ENCODE results near the gene MYADM. TPM values are rescaled to one million over a fixed set of nuclear protein-coding genes. Genes with fewer than 3 reads are reported as not detected.
A peak's percentile ranks its signal among the peaks of the same experiment; 100 is the strongest.

The MYADM gene
- 16.2 and 17.4 TPM in 2 replicates for total RNA-seq

DNA sequence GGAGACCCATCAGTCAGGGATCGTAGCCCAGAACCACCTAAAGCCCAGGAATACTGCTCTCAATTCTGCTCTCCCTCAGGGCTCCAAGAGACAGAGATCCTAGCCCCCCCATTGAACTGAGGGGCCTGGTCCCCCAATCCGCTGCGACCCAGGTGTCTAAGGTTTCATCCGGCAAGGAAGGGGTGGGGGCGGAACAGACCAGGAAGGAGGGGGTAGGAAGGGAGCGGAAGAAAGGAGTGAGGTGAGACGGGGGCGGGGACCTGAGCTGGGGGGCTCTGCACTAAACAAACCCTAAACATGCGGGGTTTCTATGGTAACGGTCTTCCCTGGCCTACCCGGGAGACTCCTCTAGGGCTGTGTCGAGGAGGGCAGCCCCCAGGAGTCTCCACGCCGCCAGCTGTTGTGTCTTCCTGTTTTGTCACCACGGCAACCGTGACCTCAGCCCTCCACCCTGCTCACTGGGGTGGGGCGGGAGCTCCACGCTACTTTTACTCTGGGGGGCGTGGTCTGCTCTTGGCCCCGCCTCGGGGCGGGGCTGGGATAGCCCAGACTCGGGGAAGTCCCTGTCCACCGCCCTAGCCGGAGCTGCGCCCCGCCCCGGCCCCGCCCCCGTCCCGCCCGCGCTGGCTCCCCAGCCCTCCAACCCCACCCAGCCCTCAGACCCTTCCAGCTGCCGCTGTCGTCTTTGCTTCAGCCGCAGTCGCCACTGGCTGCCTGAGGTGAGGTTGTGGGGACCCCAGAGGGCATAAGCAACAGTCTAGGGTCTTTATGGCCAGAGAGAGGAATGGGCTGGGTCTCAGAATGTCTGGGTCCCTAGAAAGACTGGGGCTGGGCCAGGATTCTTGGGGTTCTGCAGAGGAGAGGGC, at the start of gene MYADM:
Gene MYADM (plus strand): TSS at position 659 of the 866 bp plus-strand sequence. CDS start 5,647 bp downstream, outside the sequence.
- H3K79me2 ChIP-seq (ENCODE audit: insufficient read depth, low read length) = peaks cover 29% of the 10 kb centered on the region
- peak within 1 kb of the TSS; percentile 98 for H3K27ac ChIP-seq (ENCODE audit: low read depth, low read length)
- H3K4me2 ChIP-seq (ENCODE audit: insufficient read depth, low read length) = peak within 1 kb of the TSS; percentile 91
- peak within 1 kb of the TSS; percentile 84 for H3K4me3 ChIP-seq (ENCODE audit: insufficient read depth, low read length)
- peaks cover 11% of the 10 kb centered on the region for H4K20me1 ChIP-seq (ENCODE audit: insufficient read depth, low read length)
- TF ChIP-seq, protein P1, sequence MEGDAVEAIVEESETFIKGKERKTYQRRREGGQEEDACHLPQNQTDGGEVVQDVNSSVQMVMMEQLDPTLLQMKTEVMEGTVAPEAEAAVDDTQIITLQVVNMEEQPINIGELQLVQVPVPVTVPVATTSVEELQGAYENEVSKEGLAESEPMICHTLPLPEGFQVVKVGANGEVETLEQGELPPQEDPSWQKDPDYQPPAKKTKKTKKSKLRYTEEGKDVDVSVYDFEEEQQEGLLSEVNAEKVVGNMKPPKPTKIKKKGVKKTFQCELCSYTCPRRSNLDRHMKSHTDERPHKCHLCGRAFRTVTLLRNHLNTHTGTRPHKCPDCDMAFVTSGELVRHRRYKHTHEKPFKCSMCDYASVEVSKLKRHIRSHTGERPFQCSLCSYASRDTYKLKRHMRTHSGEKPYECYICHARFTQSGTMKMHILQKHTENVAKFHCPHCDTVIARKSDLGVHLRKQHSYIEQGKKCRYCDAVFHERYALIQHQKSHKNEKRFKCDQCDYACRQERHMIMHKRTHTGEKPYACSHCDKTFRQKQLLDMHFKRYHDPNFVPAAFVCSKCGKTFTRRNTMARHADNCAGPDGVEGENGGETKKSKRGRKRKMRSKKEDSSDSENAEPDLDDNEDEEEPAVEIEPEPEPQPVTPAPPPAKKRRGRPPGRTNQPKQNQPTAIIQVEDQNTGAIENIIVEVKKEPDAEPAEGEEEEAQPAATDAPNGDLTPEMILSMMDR (IDR thresholded peaks at IDR 0.05; ENCODE audit: extremely low read depth, low read depth, low read length) = no peak
- H3K9me3 ChIP-seq (ENCODE audit: low read depth, low read length) = no peaks in the 10 kb centered on the region
- peak; percentile 100 for DNase-seq (ENCODE audit: insufficient read length, low spot score, missing footprints)
- no peaks in the 10 kb centered on the region for H3K27me3 ChIP-seq (ENCODE audit: insufficient read depth, low read length)
- peaks cover 15% of the 10 kb centered on the region for H3K4me1 ChIP-seq (ENCODE audit: insufficient read depth, low read length)
- H2AFZ ChIP-seq (ENCODE audit: low read length) = peak within 1 kb of the TSS; percentile 41
- H3K36me3 ChIP-seq (ENCODE audit: insufficient read depth, low read length) = peaks cover 4% of the 10 kb centered on the region

GRCh38 chr19:53818756-53819155, 48.9 kb upstream of the MYADM start:
- no peaks in the 10 kb centered on the region for H3K36me3 ChIP-seq (ENCODE audit: insufficient read depth, low read length)
- TF ChIP-seq, protein P1 (IDR thresholded peaks at IDR 0.05; ENCODE audit: extremely low read depth, low read depth, low read length) = no peak
- no peaks in the 10 kb centered on the region for H3K79me2 ChIP-seq (ENCODE audit: insufficient read depth, low read length)
- no peak overlapping the region for H3K4me2 ChIP-seq (ENCODE audit: insufficient read depth, low read length)
- H4K20me1 ChIP-seq (ENCODE audit: insufficient read depth, low read length) = no peaks in the 10 kb centered on the region
- peaks cover 3% of the 10 kb centered on the region for H3K27me3 ChIP-seq (ENCODE audit: insufficient read depth, low read length)
- H3K27ac ChIP-seq (ENCODE audit: low read depth, low read length) = no peak overlapping the region
- H3K4me1 ChIP-seq (ENCODE audit: insufficient read depth, low read length) = peaks cover 2% of the 10 kb centered on the region
- H3K9me3 ChIP-seq (ENCODE audit: low read depth, low read length) = no peaks in the 10 kb centered on the region
- H3K4me3 ChIP-seq (ENCODE audit: insufficient read depth, low read length) = no peak overlapping the region
- no peak for DNase-seq (ENCODE audit: insufficient read length, low spot score, missing footprints)
- H2AFZ ChIP-seq (ENCODE audit: low read length) = no peak overlapping the region

DNA sequence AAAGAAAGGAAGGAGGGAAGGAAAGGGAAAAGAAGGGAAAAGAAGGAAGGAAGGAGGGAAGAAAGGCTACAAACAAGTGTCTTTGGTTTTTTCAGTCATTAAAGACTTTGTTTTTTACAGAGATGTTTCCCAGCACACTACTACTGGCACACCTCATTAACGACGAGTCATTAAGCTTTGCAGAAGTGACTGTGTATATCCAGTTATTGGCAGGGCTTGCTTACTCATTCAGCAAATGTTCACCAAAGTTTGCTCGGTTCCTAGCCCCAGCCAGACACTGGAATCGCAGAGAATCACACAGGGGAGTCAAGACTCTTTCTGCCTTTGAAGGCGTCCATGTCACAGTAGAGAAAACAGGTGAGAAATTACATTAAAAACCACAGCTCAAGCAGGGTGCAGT, 47.8 kb upstream of the MYADM start:
- no peaks in the 10 kb centered on the region for H3K4me1 ChIP-seq (ENCODE audit: insufficient read depth, low read length)
- H3K27ac ChIP-seq (ENCODE audit: low read depth, low read length) = no peak overlapping the region
- H3K36me3 ChIP-seq (ENCODE audit: insufficient read depth, low read length) = no peaks in the 10 kb centered on the region
- H4K20me1 ChIP-seq (ENCODE audit: insufficient read depth, low read length) = no peaks in the 10 kb centered on the region
- H3K9me3 ChIP-seq (ENCODE audit: low read depth, low read length) = no peaks in the 10 kb centered on the region
- no peak overlapping the region for H3K4me3 ChIP-seq (ENCODE audit: insufficient read depth, low read length)
- H3K27me3 ChIP-seq (ENCODE audit: insufficient read depth, low read length) = peaks cover 3% of the 10 kb centered on the region
- DNase-seq (ENCODE audit: insufficient read length, low spot score, missing footprints) = no peak
- no peak overlapping the region for H3K4me2 ChIP-seq (ENCODE audit: insufficient read depth, low read length)
- H3K79me2 ChIP-seq (ENCODE audit: insufficient read depth, low read length) = no peaks in the 10 kb centered on the region
- TF ChIP-seq, protein P1 (IDR thresholded peaks at IDR 0.05; ENCODE audit: extremely low read depth, low read depth, low read length) = no peak
- no peak overlapping the region for H2AFZ ChIP-seq (ENCODE audit: low read length)

GRCh38 chr19:53823380-53824120, 44.1 kb upstream of the MYADM start:
- Histone ChIP-seq H3K4me3 (ENCODE audit: insufficient read depth, low read length) (no peak overlapping the region), H3K36me3 (ENCODE audit: insufficient read depth, low read length) (no peaks in the 10 kb centered on the region)
- TF ChIP-seq, protein P1 (IDR thresholded peaks at IDR 0.05; ENCODE audit: extremely low read depth, low read depth, low read length) = no peak

More at GRCh38 chr19:53823380-53824120, 44.1 kb upstream of the MYADM start:
- H3K4me1 ChIP-seq (ENCODE audit: insufficient read depth, low read length) = no peaks in the 10 kb centered on the region
- H3K27ac ChIP-seq (ENCODE audit: low read depth, low read length) = no peak overlapping the region
- peaks cover 3% of the 10 kb centered on the region for H3K27me3 ChIP-seq (ENCODE audit: insufficient read depth, low read length)
- no peak overlapping the region for H2AFZ ChIP-seq (ENCODE audit: low read length)
- DNase-seq (ENCODE audit: insufficient read length, low spot score, missing footprints) = no peak
- no peaks in the 10 kb centered on the region for H3K79me2 ChIP-seq (ENCODE audit: insufficient read depth, low read length)
- no peaks in the 10 kb centered on the region for H4K20me1 ChIP-seq (ENCODE audit: insufficient read depth, low read length)
- no peak overlapping the region for H3K4me2 ChIP-seq (ENCODE audit: insufficient read depth, low read length)
- no peaks in the 10 kb centered on the region for H3K9me3 ChIP-seq (ENCODE audit: low read depth, low read length)
